Astrocyte of the spinal cord (primary cell): ENCODE measurements around the gene AAK1.

Source experiments
- DNase-seq: peaks from one replicate; pipeline ENCODE4 v3.0.0; 2011; ENCODE audit warnings: low read depth, low spot score
- H3K4me3 ChIP-seq: 2 replicates; pipeline ENCODE4 v1.5.1; 2011; ENCODE audit warnings: low read depth, mild to moderate bottlenecking, low read length, moderate library complexity
- in situ Hi-C: cut with HindIII; loops from 2 replicates; pipeline ENCODE4 v1.10.0; 2017; ENCODE audit warnings: low sequenced_read_pairs
- TF ChIP-seq, protein P1 (sequence below): IDR thresholded peaks from 2 replicates; pipeline ENCODE4 v1.5.1; 2012; ENCODE audit warnings: low read depth, mild to moderate bottlenecking, low read length, inconsistent platforms

The AAK1 gene

DNA sequence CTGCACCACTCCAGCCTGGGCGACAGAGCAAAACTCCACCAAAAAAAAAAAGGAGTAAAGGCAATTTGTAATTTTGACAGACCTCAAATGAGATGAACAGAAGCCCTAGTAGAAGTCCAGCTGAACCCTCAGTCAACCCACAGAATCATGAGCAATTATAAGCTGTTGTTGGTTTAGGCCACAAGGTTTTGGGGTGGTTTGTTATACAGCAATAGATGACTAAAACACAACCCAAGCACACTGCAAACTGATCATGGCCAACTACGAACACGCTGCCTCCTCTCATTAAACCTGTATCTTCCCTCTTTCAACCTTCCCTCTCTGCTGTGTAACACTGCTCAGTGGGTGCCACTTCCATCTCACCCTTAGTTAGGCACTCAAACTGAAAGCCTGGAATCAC lies 22.1 kb downstream of the AAK1 start:
- in situ Hi-C loops, result no loop called here
- DNase-seq, result no peak
- TF ChIP-seq, protein P1, sequence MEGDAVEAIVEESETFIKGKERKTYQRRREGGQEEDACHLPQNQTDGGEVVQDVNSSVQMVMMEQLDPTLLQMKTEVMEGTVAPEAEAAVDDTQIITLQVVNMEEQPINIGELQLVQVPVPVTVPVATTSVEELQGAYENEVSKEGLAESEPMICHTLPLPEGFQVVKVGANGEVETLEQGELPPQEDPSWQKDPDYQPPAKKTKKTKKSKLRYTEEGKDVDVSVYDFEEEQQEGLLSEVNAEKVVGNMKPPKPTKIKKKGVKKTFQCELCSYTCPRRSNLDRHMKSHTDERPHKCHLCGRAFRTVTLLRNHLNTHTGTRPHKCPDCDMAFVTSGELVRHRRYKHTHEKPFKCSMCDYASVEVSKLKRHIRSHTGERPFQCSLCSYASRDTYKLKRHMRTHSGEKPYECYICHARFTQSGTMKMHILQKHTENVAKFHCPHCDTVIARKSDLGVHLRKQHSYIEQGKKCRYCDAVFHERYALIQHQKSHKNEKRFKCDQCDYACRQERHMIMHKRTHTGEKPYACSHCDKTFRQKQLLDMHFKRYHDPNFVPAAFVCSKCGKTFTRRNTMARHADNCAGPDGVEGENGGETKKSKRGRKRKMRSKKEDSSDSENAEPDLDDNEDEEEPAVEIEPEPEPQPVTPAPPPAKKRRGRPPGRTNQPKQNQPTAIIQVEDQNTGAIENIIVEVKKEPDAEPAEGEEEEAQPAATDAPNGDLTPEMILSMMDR, result no peak
- H3K4me3 ChIP-seq, result no peak overlapping the region

DNA sequence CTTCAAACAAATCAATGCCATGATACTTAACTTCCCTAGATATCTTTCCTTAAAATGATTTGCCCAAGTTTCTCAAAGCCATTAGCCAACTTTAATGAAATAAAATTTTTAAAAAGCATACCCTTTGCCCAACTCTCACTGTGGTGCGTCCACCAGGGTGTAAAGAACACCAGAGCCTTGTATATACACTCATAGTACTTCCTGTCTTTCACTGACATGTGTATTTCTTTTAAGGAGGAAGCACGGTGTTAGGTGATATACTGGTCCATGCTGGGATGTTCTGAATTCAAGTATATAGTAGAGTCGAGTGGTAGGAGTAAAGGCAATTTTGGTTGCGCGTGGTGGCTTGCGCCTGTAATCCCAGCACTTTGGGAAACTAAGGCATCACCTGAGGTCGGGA lies 22.7 kb downstream of the AAK1 start:
- H3K4me3 ChIP-seq, result no peak overlapping the region
- TF ChIP-seq, protein P1, result no peak
- in situ Hi-C loops, result no loop called here
- no peak for DNase-seq

DNA sequence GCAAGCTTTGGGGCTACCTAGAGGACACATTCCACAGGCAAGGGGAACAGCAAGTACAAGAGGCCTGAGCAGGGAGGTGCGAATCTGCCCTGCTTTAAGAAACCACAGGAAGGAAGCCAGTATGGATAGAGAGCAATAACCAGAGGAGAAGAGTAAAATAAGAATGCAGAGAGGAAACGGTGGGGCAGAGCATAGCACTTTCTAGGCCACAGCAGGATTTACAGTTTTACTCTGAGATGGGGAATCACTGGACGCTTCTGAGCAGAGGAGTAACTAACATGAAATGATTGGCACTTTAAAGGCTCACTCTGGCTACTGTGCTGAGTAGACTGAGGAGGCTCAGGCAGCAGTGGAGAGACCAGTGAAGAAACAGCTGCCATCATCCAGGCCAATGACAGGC lies 23.8 kb downstream of the AAK1 start:
- no peak for DNase-seq
- no peak overlapping the region for H3K4me3 ChIP-seq
- in situ Hi-C loops, result no loop called here
- TF ChIP-seq, protein P1, result no peak

DNA sequence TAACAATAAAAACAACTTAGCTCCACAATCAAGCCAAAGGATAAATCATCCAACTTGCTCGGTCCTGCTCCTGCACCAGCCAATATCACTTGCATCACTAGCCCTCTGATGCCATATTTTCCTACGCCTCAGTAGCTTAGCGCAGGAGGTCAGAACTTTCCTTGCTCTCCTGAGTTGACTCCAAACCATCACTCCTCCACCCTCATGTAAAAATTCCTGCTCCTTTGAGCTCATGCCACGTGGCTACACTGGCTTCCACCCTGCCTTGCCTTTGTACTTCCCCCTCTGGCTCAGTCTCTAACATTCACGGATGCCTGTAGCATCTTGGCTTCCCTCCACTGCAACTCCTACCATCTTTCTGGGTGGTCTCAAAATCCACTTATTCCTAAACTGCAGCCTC lies 25.2 kb downstream of the AAK1 start:
- in situ Hi-C loops, result no loop called here
- no peak overlapping the region for H3K4me3 ChIP-seq
- DNase-seq, result no peak
- TF ChIP-seq, protein P1, result no peak

DNA sequence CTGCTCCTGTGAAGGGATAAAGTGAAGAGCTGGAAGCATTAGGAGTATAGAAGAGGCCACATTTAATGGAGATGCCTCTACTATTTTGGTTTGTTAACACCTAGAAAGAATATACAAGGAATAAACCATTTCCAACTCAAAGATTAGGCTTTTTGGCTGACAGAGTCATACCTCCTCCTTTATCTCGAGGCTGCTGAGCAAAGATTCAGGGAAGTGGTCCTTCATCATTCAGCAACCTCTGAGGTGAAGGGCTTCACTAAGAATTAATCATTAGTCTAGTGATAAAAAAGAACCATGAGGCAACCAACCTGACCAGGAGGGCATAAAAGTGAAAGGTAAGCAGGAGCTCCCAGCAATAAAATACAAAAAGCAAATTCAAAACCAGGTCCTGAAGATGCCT lies 25.8 kb downstream of the AAK1 start:
- H3K4me3 ChIP-seq, result no peak overlapping the region
- DNase-seq, result no peak
- in situ Hi-C loops, result no loop called here
- TF ChIP-seq, protein P1, result no peak

DNA sequence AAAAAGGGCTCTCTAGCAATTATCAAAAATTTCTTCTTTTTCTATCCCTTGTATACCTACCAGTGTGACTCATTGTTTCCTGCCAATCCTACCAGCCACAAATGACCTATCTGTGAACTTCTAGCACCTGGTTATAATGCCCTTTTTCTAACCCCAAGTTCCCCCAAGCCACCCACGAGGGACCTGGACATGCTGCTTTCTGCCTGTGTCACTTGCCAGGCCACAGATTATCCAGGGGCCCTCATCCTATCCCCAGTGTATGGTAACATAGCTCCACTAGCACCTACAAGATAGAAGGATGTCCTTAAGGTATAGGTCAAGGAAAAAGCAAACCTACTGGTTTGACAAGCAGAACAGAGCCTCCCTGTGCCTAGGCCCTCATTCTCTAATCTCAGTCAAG lies 26.8 kb downstream of the AAK1 start:
- TF ChIP-seq, protein P1, result no peak
- DNase-seq, result no peak
- in situ Hi-C loops, result no loop called here
- no peak overlapping the region for H3K4me3 ChIP-seq

DNA sequence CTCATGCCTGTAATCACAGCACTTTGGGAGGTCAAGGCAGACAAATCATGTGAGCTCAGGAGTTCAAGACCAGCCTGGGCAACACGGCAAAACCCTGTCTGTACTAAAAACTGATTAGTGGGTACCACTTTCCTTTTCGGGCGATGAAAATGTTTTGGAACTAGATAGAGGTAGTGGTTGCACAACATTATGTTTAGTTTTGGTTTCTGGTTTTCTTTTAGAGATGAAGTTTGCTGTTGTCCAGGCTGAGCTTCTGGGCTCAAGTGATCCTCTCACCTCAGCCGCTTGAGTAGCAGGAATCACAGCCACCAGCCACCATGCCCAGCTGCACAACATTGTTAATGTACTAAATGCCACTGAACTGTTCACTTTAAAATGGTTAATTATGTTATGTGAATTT lies 27.6 kb downstream of the AAK1 start:
- in situ Hi-C loops, result no loop called here
- TF ChIP-seq, protein P1, result no peak
- no peak for DNase-seq
- H3K4me3 ChIP-seq, result no peak overlapping the region
